NCI-H2227 treated with DMSO at 0.1 percent for 48 hours (cell line): ENCODE measurements around the gene BFAR.
"Not testable (repeated sequence)": the region's sequence is repeated elsewhere in the genome, so short reads cannot be mapped to it uniquely, and the experiment has no call there.

Experiments
- DNase-seq: peaks from one replicate; lab custom pipeline; 2025; lab: John Stamatoyannopoulos, UW

Gene BFAR

DNA sequence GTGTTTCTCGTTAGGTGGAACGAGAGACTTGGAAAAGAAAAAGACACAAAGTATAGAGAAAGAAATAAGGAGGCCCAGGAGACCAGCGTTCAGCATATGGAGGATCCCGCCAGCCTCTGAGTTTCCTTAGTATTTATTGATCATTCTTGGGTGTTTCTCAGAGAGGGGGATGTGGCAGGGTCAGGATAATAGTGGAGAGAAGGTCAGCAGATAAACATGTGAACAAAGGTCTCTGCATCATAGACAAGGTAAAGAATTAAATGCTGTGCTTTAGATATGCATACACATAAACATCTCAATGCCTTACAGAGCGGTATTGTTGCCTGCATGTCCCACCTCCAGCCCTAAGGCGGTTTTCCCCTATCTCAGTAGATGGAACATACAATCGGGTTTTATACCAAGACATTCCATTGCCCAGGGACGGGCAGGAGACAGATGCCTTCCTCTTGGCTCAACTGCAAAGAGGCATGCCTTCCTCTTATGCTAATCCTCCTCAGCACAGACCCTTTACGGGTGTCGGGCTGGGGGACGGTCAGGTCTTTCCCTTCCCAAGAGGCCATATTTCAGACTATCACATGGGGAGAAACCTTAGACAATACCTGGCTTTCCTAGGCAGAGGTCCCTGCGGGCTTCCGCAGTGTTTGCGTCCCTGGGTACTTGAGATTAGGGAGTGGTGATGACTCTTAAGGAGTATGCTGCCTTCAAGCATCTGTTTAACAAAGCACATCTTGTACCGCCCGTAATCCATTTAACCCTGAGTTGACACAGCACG lies 3.6 kb downstream of the BFAR start:
- not testable (repeated sequence) for DNase-seq

- not testable (repeated sequence) for DNase-seq
Measured at GRCh38 chr16:14636951-14637240, 4.1 kb downstream of the BFAR start.

GRCh38 chr16:14640538-14640937 lies 7.8 kb downstream of the BFAR start:
- DNase-seq: no peak

DNA sequence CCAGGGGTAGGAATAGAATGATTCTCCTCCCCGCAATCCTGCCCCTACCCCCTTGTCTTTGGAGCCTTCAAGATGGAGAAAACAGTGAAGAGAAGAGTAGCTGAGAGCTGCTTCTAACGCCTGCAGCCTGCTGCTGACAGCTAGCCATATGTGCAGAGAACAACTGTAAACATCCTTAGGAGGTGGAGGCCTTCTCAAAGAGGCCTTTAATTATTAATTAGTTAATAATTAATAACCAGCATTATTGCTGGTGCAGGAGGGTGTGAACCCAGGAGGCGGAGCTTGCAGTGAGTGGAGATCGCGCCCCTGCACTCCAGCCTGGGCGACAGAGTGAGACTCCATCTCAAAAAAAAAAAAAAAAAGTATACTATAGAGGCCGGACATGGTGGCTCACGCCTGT lies 8.5 kb downstream of the BFAR start:
- DNase-seq: no peak

DNA sequence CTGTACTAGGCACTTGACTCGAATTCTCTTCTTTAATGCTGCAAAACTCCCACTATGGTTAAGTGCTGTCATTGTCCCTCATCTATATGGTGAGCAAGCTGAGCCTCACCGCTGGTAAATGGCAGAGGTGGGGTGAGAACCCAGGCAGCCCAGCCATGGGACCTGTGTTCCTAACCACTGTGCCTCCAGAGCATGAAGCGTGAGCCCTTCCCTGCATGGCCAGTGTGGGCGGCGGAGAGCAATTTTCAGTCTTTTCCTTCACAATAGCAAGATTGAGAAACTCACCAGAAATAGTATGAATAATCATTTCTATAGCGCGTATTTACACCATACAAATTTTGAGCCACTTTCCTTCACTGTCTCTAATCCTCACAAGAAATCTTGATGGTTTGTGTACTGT lies 9.2 kb downstream of the BFAR start:
- no peak for DNase-seq

DNA sequence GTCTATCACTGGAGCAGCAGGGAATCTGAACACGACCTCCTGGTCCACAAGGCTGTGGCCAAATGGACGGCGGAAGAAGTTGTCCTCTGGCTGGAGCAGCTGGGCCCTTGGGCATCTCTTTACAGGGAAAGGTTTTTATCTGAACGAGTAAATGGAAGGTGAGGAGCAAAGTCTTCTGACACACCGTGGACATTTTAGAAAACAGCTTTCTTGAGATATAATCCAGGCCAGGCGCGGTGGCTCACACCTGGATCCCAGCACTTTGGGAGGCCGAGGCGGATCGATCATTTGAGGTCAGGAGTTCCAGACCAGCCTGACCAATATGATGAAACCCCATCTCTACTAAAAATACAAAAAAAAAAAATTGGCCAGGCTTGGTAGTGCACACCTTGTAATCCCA lies 17.1 kb downstream of the BFAR start:
- no peak for DNase-seq

DNA sequence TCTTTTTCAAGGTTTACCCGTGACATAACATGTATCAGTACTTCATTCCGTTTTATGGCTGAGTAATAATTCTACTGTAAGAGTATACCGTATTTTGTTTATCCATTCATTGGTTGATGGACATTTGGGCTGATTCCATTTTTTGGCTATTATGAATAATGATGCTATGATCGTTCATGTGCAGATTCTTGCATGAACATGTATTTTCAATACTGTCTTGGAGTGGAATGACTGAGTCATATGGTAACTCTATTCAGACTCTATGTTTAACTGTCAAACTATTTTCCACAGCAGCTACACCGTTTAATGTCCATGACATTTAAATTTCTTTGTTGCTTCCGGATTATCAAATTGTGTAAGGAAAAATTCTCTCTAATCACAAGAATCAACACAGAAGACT lies 17.9 kb downstream of the BFAR start:
- DNase-seq: no peak

DNA sequence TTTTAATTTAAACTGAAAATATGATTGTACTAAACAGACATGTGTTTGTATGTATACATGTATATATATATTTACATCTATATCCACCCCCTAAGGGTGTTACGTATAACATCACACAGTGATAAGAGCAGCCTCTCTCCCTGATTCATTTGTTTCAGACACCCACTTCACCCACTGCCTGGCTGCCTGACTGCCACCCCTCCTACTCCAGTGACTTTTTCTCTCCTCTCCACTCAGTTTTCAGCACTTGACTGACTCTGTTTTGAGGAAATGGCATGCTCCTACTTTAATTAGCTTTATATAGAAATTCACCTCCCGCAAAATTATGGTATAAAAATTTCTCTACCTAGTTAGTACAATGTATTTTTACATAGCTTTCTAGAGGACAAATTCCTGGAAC lies 20.0 kb downstream of the BFAR start:
- DNase-seq: no peak

DNA sequence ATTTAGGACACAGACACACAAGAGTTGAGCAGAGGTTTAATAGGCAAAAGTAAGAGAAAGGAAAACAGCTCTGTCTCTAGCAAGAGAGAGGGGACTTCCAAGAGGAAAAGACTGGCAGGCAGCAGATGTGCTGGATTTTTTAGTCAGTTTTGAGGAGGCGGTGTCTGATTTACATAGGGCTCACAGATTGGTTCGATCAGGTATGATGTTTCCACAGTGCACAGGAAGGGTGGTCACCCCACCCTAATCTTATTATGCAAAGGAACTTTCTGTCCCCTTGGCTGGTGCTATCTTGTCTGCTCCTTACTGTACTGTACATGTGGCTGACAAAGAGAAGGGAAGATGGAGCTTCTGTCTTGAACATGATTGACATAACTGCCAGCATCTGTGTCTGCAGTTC lies 25.3 kb downstream of the BFAR start:
- DNase-seq: no peak

- no peak for DNase-seq
Measured at GRCh38 chr16:14667347-14668266, 34.9 kb downstream of the BFAR start.

GRCh38 chr16:14668556-14669223 lies 35.9 kb downstream of the BFAR start:
- DNase-seq: no peak

DNA sequence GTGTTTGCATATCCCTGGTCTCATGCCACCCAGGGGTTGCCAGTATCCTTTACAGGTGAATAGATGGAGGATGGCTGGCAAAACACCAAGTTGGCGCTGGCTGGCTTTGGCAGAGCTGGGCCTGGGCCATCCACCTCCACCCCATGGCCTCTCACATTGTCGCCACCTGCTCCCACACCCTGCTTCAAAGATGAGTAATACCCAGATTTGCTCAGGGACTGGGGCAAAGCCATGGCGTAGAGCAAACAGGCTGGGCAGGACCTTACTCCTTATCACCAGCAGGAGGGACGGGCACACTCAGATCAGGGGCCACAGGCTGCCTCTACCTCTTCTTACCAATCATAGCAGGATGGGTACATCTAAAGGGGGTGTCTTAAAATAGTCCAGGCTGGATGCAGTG lies 37.0 kb downstream of the BFAR start:
- DNase-seq: no peak

DNA sequence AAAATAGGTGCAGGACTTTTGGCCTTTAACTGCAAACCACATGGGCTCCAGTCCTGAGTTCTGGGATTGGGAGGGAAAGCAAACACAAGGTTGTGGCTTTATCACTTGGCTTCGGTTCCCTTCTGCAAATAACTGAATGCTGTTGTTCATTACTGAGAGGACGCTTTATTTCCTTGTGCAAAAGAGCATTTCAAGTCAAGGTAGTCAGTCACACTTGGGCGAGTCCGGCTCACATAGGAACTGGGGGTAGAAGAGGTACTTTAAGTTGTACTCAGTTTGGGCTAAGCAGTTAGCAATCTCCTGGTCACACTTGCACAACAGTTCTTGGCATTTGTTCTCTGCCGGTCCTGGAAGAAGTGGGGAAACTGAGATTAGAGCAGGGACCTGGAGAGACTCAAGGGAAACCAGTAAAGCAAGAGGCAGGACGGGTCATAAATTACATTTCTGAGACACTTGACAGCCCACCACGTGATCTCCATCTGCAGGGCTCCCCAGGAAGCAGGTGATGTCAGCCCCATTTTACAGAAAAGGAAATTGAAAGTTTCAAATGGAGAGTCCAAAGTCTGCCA lies 39.7 kb downstream of the BFAR start:
- DNase-seq: no peak

GRCh38 chr16:14676633-14677032 lies 43.9 kb downstream of the BFAR start:
- no peak for DNase-seq

DNA sequence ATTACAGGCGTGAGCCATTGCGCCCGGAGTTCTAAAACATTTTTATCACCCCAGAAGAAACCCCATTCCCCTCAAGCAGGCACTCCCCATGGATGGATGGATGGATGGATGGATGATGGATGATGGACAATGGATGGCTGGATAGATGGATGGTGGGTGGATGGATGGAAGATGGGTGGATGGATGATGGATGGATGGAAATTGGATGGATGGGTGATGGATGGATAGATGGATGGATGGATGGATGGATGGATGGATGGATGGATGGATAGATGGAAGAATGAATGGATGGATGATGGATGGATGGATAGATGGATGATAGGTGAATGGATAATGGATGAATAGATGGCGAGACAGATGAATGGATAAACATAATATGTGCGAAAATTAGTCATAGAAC lies 44.9 kb downstream of the BFAR start:
- DNase-seq: no peak

GRCh38 chr16:14678748-14679497 lies 46.2 kb downstream of the BFAR start:
- DNase-seq: no peak

GRCh38 chr16:14680396-14680795 lies 47.6 kb downstream of the BFAR start:
- not testable (repeated sequence) for DNase-seq

DNA sequence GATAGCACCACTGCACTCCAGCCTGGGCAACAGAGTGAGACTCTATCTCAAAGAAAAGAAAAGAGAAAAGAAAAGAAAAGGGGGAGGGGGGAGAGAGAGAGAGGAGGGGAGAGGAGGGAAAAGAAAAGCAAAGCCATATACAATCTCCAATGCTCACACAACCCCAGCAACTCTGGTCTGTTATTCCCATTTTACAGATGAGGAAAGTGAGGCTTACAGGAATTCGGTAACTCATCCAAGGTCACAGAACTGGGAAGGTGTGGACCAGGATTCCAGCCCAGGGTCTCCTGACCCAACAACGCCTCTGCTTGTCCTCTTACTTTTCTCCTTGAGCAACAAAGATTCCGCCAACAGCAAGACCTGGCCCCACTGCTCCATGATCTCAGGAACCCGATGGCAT lies 48.4 kb downstream of the BFAR start:
- DNase-seq: no peak

GRCh38 chr16:14682121-14682520 lies 49.4 kb downstream of the BFAR start:
- DNase-seq: no peak

- DNase-seq: not testable (repeated sequence)
Measured at GRCh38 chr16:14685870-14686793, 53.4 kb downstream of the BFAR start.

- DNase-seq: not testable (repeated sequence)
Measured at GRCh38 chr16:14694129-14694528, 61.4 kb downstream of the BFAR start, which contains the start of gene PLA2G10. Gene PLA2G10 (minus strand): TSS chr16:14694308. CDS start chr16:14694229, 79 bp downstream.
